Esophagus squamous epithelium (tissue), 5 donors: ENCODE measurements around the gene SMC6. TPM values are rescaled to one million over a fixed set of nuclear protein-coding genes. Genes with fewer than 3 reads are reported as not detected.

ENCODE experiments used
- DNase-seq: peaks from one replicate; lab custom pipeline; 2025; lab: John Stamatoyannopoulos, UW
- H3K27ac ChIP-seq, 4 donors: fragments of 200-600 bp; sonication (generic); one replicate each; pipeline ENCODE4 v1.5.1; 2016 to 2019; ENCODE audit warnings: mild to moderate bottlenecking in 1 of 4
- H3K27me3 ChIP-seq, 4 donors: fragments of 200-600 bp; sonication (generic); 1 replicate in 3 of 4; 2 replicates in 1 of 4; pipeline versions ENCODE4 v1.5.1 to v1.6.0; 2017 to 2021; ENCODE audit warnings: antibody characterized with exemption in 1 of 4
- H3K36me3 ChIP-seq, 3 donors: fragments of 200-600 bp; sonication (generic); one replicate each; pipeline ENCODE4 v1.5.1; 2016 to 2019
- H3K4me1 ChIP-seq, 3 donors: fragments of 200-600 bp; sonication (generic); one replicate each; pipeline ENCODE4 v1.5.1; 2017 to 2019
- H3K4me3 ChIP-seq, 4 donors: fragments of 200-600 bp; sonication (generic); 1 replicate in 3 of 4; 2 replicates in 1 of 4; pipeline ENCODE4 v1.5.1; 2016 to 2019; ENCODE audit warnings: mild to moderate bottlenecking in 2 of 4, moderate library complexity in 1 of 4
- H3K9me3 ChIP-seq, 3 donors: fragments of 200-600 bp; sonication (generic); one replicate each; pipeline ENCODE4 v1.5.1; 2016 to 2019
- CTCF ChIP-seq, 6 experiments: fragments of 450-650 bp in 4 of 6; fragments of 200-600 bp in 2 of 6; sonication (generic) in 2 of 6; IDR thresholded peaks; one replicate each; pipeline ENCODE4 v1.5.1; 2016 to 2019; ENCODE audit warnings: antibody characterized with exemption in 6 of 6, mild to moderate bottlenecking in 4 of 6, moderate library complexity in 4 of 6
- POLR2A ChIP-seq, 4 donors: fragments of 450-650 bp; IDR thresholded peaks; one replicate each; pipeline ENCODE4 v1.6.1; 2017; ENCODE audit warnings: antibody characterized with exemption in 4 of 4, mild to moderate bottlenecking in 4 of 4, moderate library complexity in 3 of 4
- WGBS, 2 donors: methylation state at CpG; one replicate each; pipeline ENCODE4 v1.1.5; 2018; 5-methylcytosine and 5-hydroxymethylcytosine counted together
- intact Hi-C: fragments of 100-400 bp; cut with DNase I; formaldehyde crosslinking; loops from one replicate; pipeline ENCODE4 v1.15.0; 2022
- total RNA-seq, 4 donors: library from RNA; depleted of rRNA; stranded (reverse); fragments of >200 nt; gene quantifications; one replicate each; pipeline ENCODE4 v1.1.0, GENCODE V29; 2016
- donor health status: DM: yes; HTN: yes; CAD: no.

The SMC6 gene
- total RNA-seq, 4 donors from 2014 or later, result 25.3 to 40.4 (median 31.7) TPM

GRCh38 chr2:17758118-17758517 lies 4.5 kb upstream of the SMC6 start:
- Histone ChIP-seq H3K27ac (peak overlapping the region in 1 of 4 donors; percentile 4), H3K36me3 (peaks cover 0 to 5% (median 0%) of the 10 kb centered on the region in 3 donors), H3K27me3 (no peaks in the 10 kb centered on the region), H3K9me3 (no peaks in the 10 kb centered on the region), H3K4me1 (peaks cover 0 to 45% (median 4%) of the 10 kb centered on the region in 3 donors), H3K4me3 (no peak overlapping the region)
- 32 to 34% methylated on average over 3 of the region's 3 CpGs for WGBS, 2 donors
- intact Hi-C loops, result no loop called here
- DNase-seq, result no peak
- TF ChIP-seq CTCF (IDR thresholded peaks at IDR 0.05), result no peak
- no peak for TF ChIP-seq POLR2A (IDR thresholded peaks at IDR 0.05)

- intact Hi-C loops, result no loop called here
- no peak for DNase-seq
- Histone ChIP-seq H3K27me3 (no peaks in the 10 kb centered on the region), H3K27ac (peak overlapping the region in 2 of 4 donors; percentile 2 to 10), H3K9me3 (no peaks in the 10 kb centered on the region), H3K36me3 (peaks cover 0 to 5% (median 0%) of the 10 kb centered on the region in 3 donors), H3K4me1 (peaks cover 0 to 52% (median 5%) of the 10 kb centered on the region in 3 donors), H3K4me3 (no peak overlapping the region)
- WGBS, 2 donors, result 29 to 39% methylated on average over 2 of the region's 2 CpGs
- TF ChIP-seq POLR2A (IDR thresholded peaks at IDR 0.05), result no peak
- TF ChIP-seq CTCF (IDR thresholded peaks at IDR 0.05), result peak in 3 of 6 experiments; percentile 8 to 29 (median 12)
These were observed 3.7 kb upstream of the SMC6 start for GRCh38 chr2:17757321-17757720.

DNA sequence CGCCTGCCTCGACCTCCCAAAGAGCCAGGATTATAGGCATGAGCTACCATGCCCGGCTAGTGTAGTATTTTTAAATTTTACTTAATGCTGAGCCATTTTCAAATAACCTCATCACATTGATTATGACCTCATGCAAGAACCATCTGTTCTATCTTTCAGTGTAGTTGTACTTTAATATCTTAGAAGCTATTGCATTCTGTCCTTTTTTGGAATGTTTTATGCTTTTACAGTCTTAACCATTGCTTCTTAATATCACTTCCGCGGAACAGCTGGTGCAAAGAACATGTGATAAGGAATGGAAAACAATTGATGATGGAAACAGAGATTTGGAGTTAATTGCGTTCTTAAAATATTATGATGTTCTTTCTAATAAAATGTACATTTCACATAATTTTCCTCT lies 3.1 kb upstream of the SMC6 start:
- TF ChIP-seq CTCF (IDR thresholded peaks at IDR 0.05) (no peak), POLR2A (IDR thresholded peaks at IDR 0.05) (no peak)
- Histone ChIP-seq H3K4me1 (peaks cover 0 to 57% (median 8%) of the 10 kb centered on the region in 3 donors), H3K36me3 (peaks cover 0 to 5% (median 0%) of the 10 kb centered on the region in 3 donors), H3K9me3 (no peaks in the 10 kb centered on the region), H3K27me3 (no peaks in the 10 kb centered on the region), H3K4me3 (no peak overlapping the region), H3K27ac (no peak overlapping the region)
- DNase-seq, result no peak
- WGBS, 2 donors, result 81 to 86% methylated on average over 6 of the region's 6 CpGs
- intact Hi-C loops, result no loop called here

DNA sequence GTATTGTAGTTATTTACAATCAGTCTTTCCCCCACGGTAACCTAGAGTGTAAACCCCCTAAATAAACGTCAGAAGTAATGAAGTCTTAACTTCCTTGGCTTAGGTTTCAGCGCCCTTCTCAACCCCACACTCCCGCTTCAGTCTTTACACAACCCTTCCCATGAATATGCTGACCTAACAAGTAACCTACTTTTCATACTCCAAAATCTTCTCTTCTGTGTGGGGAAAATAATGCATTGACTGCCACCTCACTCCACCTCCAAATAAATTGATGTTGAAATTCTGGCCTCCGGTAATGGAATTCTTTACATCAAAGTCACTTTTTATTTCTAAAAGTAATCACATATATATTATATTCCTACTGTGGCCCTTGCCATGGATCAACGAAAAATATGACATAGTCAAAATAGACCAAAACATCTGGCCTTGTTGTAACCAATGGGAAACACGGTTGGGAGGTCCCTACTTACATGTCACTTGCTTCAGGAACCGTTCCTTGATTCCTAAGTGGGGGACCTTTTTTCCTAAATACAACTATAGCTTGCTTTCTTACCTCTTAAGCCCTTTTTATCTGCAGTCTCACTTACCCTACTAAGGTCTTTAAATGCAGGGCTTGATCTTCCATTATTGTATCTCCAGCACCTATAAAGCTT lies 1.3 kb upstream of the SMC6 start:
- intact Hi-C loops, result no loop called here
- DNase-seq, result no peak
- Histone ChIP-seq H3K4me1 (peaks cover 0 to 75% (median 14%) of the 10 kb centered on the region in 3 donors), H3K36me3 (no peaks in the 10 kb centered on the region), H3K27me3 (no peaks in the 10 kb centered on the region), H3K27ac (peak overlapping the region; percentile 96 to 98 (median 96)), H3K4me3 (peak overlapping the region; percentile 74 to 98 (median 87)), H3K9me3 (no peaks in the 10 kb centered on the region)
- 7 to 9% methylated on average over 8 of the region's 8 CpGs for WGBS, 2 donors
- TF ChIP-seq POLR2A (IDR thresholded peaks at IDR 0.05) (no peak), CTCF (IDR thresholded peaks at IDR 0.05) (no peak)
